Upper lobe of left lung (tissue), 6 donors: ENCODE results near the gene KRT75. TPM values are rescaled to one million over a fixed set of nuclear protein-coding genes. Genes with fewer than 3 reads are reported as not detected.

Experiments used
- ATAC-seq, 2 donors: fragments of 200-7000 bp; cut with Tn5 transposase; one replicate each; pipeline ENCODE4 v1.9.1; 2022; ENCODE audit warnings: mild to moderate bottlenecking in 2 of 2, moderate library complexity in 2 of 2; ENCODE audit not compliant: low FRiP score in 2 of 2
- DNase-seq, 2 donors: peaks; one replicate each; pipeline ENCODE4 v3.0.0-alpha.2; 2019 to 2020
- H3K27ac ChIP-seq, 4 donors: fragments of 200-600 bp; sonication (generic); one replicate each; pipeline ENCODE4 v1.5.1; 2016 to 2019
- H3K27me3 ChIP-seq, 4 donors: fragments of 200-600 bp; sonication (generic); one replicate each; pipeline ENCODE4 v1.5.1; 2017 to 2019
- H3K36me3 ChIP-seq, 4 donors: fragments of 200-600 bp; sonication (generic); one replicate each; pipeline ENCODE4 v1.5.1; 2016 to 2019
- H3K4me1 ChIP-seq, 4 donors: fragments of 200-600 bp; sonication (generic); one replicate each; pipeline ENCODE4 v1.5.1; 2018 to 2019
- H3K4me3 ChIP-seq, 4 donors: fragments of 200-600 bp; sonication (generic); one replicate each; pipeline ENCODE4 v1.5.1; 2017 to 2019; ENCODE audit warnings: mild to moderate bottlenecking in 2 of 4, moderate library complexity in 1 of 4
- H3K9me3 ChIP-seq, 4 donors: fragments of 200-600 bp; sonication (generic); one replicate each; pipeline ENCODE4 v1.5.1; 2018 to 2019
- CTCF ChIP-seq, 6 experiments: fragments of 450-650 bp in 4 of 6; fragments of 200-600 bp in 2 of 6; sonication (generic) in 2 of 6; IDR thresholded peaks; one replicate each; pipeline ENCODE4 v1.5.1; 2016 to 2019; ENCODE audit warnings: antibody characterized with exemption in 6 of 6
- EP300 ChIP-seq, 4 donors: sonication (generic); formaldehyde crosslinking; IDR thresholded peaks; one replicate each; pipeline ENCODE4 v1.5.1; 2017; ENCODE audit warnings: antibody characterized with exemption in 4 of 4, control low read depth in 2 of 4
- POLR2A ChIP-seq, 4 donors: fragments of 450-650 bp; IDR thresholded peaks; one replicate each; pipeline ENCODE4 v1.5.1; 2016 to 2017; ENCODE audit warnings: antibody characterized with exemption in 4 of 4, mild to moderate bottlenecking in 2 of 4
- POLR2AphosphoS5 ChIP-seq, 2 donors: sonication (generic); formaldehyde crosslinking; IDR thresholded peaks; one replicate each; pipeline ENCODE4 v1.5.1; 2017; ENCODE audit warnings: antibody characterized with exemption in 2 of 2
- WGBS, 2 donors: methylation state at CpG; one replicate each; pipeline ENCODE4 v1.1.5; 2017 to 2018; 5-methylcytosine and 5-hydroxymethylcytosine counted together
- total RNA-seq, 6 donors: library from RNA; depleted of rRNA in 4 of 6; stranded (reverse); fragments of >200 nt in 4 of 6; gene quantifications; one replicate each; pipeline versions ENCODE4 v1.1.0 to v1.2.1, GENCODE V29; 2016 to 2021
- donor health status: DM: no; HTN: no; CAD: no; lungs with moderate emphysema.
- donor health status: DM: no; HTN: yes; CAD: no; lungs with severe emphysema.

The KRT75 gene
- total RNA-seq, 6 donors from 2014 or later, result not detected

GRCh38 chr12:52445876-52446275, 11.7 kb upstream of the KRT75 start:
- H3K9me3 ChIP-seq, result no peaks in the 10 kb centered on the region
- no peaks in the 10 kb centered on the region for H3K4me1 ChIP-seq
- 61 to 82% methylated on average over 3 of the region's 3 CpGs for WGBS, 2 donors
- H3K27ac ChIP-seq, result no peak overlapping the region
- TF ChIP-seq POLR2A (IDR thresholded peaks at IDR 0.05) (no peak), EP300 (IDR thresholded peaks at IDR 0.05) (no peak), POLR2AphosphoS5 (IDR thresholded peaks at IDR 0.05) (no peak), CTCF (IDR thresholded peaks at IDR 0.05) (no peak)
- H3K36me3 ChIP-seq, result no peaks in the 10 kb centered on the region
- no peak for ATAC-seq
- DNase-seq, result no peak
- no peaks in the 10 kb centered on the region for H3K27me3 ChIP-seq
- H3K4me3 ChIP-seq, result no peak overlapping the region

- H3K36me3 ChIP-seq, result no peaks in the 10 kb centered on the region
- TF ChIP-seq CTCF (IDR thresholded peaks at IDR 0.05) (no peak), EP300 (IDR thresholded peaks at IDR 0.05) (no peak), POLR2A (IDR thresholded peaks at IDR 0.05) (no peak), POLR2AphosphoS5 (IDR thresholded peaks at IDR 0.05) (no peak)
- DNase-seq, result no peak
- H3K27me3 ChIP-seq, result no peaks in the 10 kb centered on the region
- no peaks in the 10 kb centered on the region for H3K9me3 ChIP-seq
- no peak overlapping the region for H3K27ac ChIP-seq
- 67 to 74% methylated on average over 8 to 10 of the region's 10 CpGs for WGBS, 2 donors
- ATAC-seq, result no peak
- H3K4me3 ChIP-seq, result no peak overlapping the region
- H3K4me1 ChIP-seq, result no peaks in the 10 kb centered on the region
These were observed 10.8 kb upstream of the KRT75 start for GRCh38 chr12:52444647-52445595.

DNA sequence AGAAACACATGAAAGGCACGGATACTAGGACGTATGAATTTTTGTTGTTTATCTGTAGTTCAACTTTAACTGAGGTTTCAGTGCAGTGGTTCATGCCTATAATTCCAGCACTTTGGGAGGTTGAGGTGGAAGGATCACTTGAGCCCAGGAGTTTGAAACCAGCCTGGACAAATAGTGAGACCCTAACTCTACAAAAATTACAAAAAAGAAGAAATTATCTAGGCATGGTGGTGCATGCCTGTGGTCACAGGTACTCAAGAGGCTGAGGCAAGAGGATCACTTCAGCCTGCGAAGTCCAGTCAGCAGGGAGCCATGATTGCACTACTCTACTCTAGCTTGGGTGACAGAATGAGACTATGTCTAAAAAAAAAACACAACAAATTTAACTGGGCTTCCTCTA, 9.8 kb upstream of the KRT75 start:
- no peak for DNase-seq
- H3K9me3 ChIP-seq, result no peaks in the 10 kb centered on the region
- no peak for TF ChIP-seq EP300 (IDR thresholded peaks at IDR 0.05)
- no peaks in the 10 kb centered on the region for H3K4me1 ChIP-seq
- ATAC-seq, result no peak
- no peak overlapping the region for H3K4me3 ChIP-seq
- H3K27ac ChIP-seq, result no peak overlapping the region
- 91 to 94% methylated on average over 3 of the region's 3 CpGs for WGBS, 2 donors
- H3K27me3 ChIP-seq, result no peaks in the 10 kb centered on the region
- no peaks in the 10 kb centered on the region for H3K36me3 ChIP-seq

- H3K36me3 ChIP-seq, result no peaks in the 10 kb centered on the region
- no peaks in the 10 kb centered on the region for H3K4me1 ChIP-seq
- peak in 1 of 2 donors; percentile 16 for ATAC-seq
- H3K4me3 ChIP-seq, result no peak overlapping the region
- H3K27me3 ChIP-seq, result no peaks in the 10 kb centered on the region
- WGBS, 2 donors, result 32 to 34% methylated on average over 6 of the region's 6 CpGs
- no peak for DNase-seq
- no peaks in the 10 kb centered on the region for H3K9me3 ChIP-seq
- no peak for TF ChIP-seq POLR2A (IDR thresholded peaks at IDR 0.05)
- no peak for TF ChIP-seq CTCF (IDR thresholded peaks at IDR 0.05)
- no peak for TF ChIP-seq EP300 (IDR thresholded peaks at IDR 0.05)
- TF ChIP-seq POLR2AphosphoS5 (IDR thresholded peaks at IDR 0.05), result no peak
- no peak overlapping the region for H3K27ac ChIP-seq
These were observed 8.5 kb upstream of the KRT75 start for GRCh38 chr12:52442600-52443061.

GRCh38 chr12:52441320-52441911, 7.2 kb upstream of the KRT75 start:
- 61 to 68% methylated on average over 8 to 9 of the region's 9 CpGs for WGBS, 2 donors
- ATAC-seq, result no peak
- no peak overlapping the region for H3K27ac ChIP-seq

More at GRCh38 chr12:52441320-52441911, 7.2 kb upstream of the KRT75 start:
- TF ChIP-seq POLR2A (IDR thresholded peaks at IDR 0.05), result no peak
- TF ChIP-seq CTCF (IDR thresholded peaks at IDR 0.05), result no peak
- TF ChIP-seq EP300 (IDR thresholded peaks at IDR 0.05), result no peak
- no peak for TF ChIP-seq POLR2AphosphoS5 (IDR thresholded peaks at IDR 0.05)
- Histone ChIP-seq H3K4me1 (no peaks in the 10 kb centered on the region), H3K4me3 (no peak overlapping the region), H3K9me3 (no peaks in the 10 kb centered on the region), H3K36me3 (no peaks in the 10 kb centered on the region), H3K27me3 (no peaks in the 10 kb centered on the region)
- DNase-seq, result no peak
